ENCODE data around the gene TRIM40. TPM values are rescaled to one million over a fixed set of nuclear protein-coding genes. Genes with fewer than 3 reads are reported as not detected.
"Not testable (repeated sequence)": the region's sequence is repeated elsewhere in the genome, so short reads cannot be mapped to it uniquely, and the experiment has no call there.

The TRIM40 gene
- total and polyA plus RNA-seq, 3 experiments from 2014 or later, result not detected

- no peak for DNase-seq
- H3K27me3 ChIP-seq (ENCODE audit: insufficient read depth, low read length, poor library complexity, severe bottlenecking), result peaks cover 3% of the 10 kb centered on the region
- H3K4me3 Mint-ChIP-seq, result no peak overlapping the region
- H3K27ac ChIP-seq (ENCODE audit: low read depth, low read length), result no peak overlapping the region
- peak overlapping the region in 1 of 8 donors; percentile 83 for H3K27ac Mint-ChIP-seq
- peaks cover 3 to 12% (median 11%) of the 10 kb centered on the region in 3 donors for H3K4me1 Mint-ChIP-seq
- ChIA-PET CTCF (no interaction called here), POLR2A (no interaction called here)
- H3K27me3 Mint-ChIP-seq, result peaks cover 18 to 73% of the 10 kb centered on the region in 2 donors
- H3K9me3 Mint-ChIP-seq, result no peaks in the 10 kb centered on the region
- H3K4me3 ChIP-seq (ENCODE audit: low read length), result no peak overlapping the region
- no peaks in the 10 kb centered on the region for H3K36me3 Mint-ChIP-seq
- H3K4me1 ChIP-seq (ENCODE audit: insufficient read depth, low read length), result peaks cover 4% of the 10 kb centered on the region
- no peaks in the 10 kb centered on the region for H3K9me3 ChIP-seq (ENCODE audit: low read length)
- H3K36me3 ChIP-seq (ENCODE audit: insufficient read depth, low read length), result no peaks in the 10 kb centered on the region
Measured at GRCh38 chr6:30160008-30160784, 24.3 kb downstream of the TRIM40 start.

- H3K4me3 ChIP-seq (ENCODE audit: low read length), result no peak within 1 kb of the TSS
- Mint-ChIP-seq H3K4me3 (peak within 1 kb of the TSS in 1 of 7 donors; percentile 4), H3K27me3 (peaks cover 15 to 70% of the 10 kb centered on the region in 2 donors), H3K4me1 (peaks cover 3 to 12% (median 11%) of the 10 kb centered on the region in 3 donors), H3K9me3 (no peaks in the 10 kb centered on the region), H3K36me3 (no peaks in the 10 kb centered on the region), H3K27ac (peak within 1 kb of the TSS in 1 of 8 donors; percentile 83)
- peaks cover 4% of the 10 kb centered on the region for H3K4me1 ChIP-seq (ENCODE audit: insufficient read depth, low read length)
- no peaks in the 10 kb centered on the region for H3K36me3 ChIP-seq (ENCODE audit: insufficient read depth, low read length)
- POLR2A ChIA-PET, result no interaction called here
- H3K27me3 ChIP-seq (ENCODE audit: insufficient read depth, low read length, poor library complexity, severe bottlenecking), result peaks cover 3% of the 10 kb centered on the region
- H3K9me3 ChIP-seq (ENCODE audit: low read length), result no peaks in the 10 kb centered on the region
- CTCF ChIA-PET, result no interaction called here
- DNase-seq, result no peak
- no peak within 1 kb of the TSS for H3K27ac ChIP-seq (ENCODE audit: low read depth, low read length)
Measured at GRCh38 chr6:30160785-30161531, 25.0 kb downstream of the TRIM40 start, which contains the start of gene TRIM10. Gene TRIM10, minus strand, starts transcription at chr6:30161211. Its CDS starts 353 bp downstream, at chr6:30160858.

- peak overlapping the region in 1 of 7 donors; percentile 54 for H3K4me3 Mint-ChIP-seq
- H3K36me3 ChIP-seq (ENCODE audit: insufficient read depth, low read length), result no peaks in the 10 kb centered on the region
- peaks cover 3 to 18% (median 11%) of the 10 kb centered on the region in 3 donors for H3K4me1 Mint-ChIP-seq
- H3K27me3 ChIP-seq (ENCODE audit: insufficient read depth, low read length, poor library complexity, severe bottlenecking), result no peaks in the 10 kb centered on the region
- no peaks in the 10 kb centered on the region for H3K9me3 ChIP-seq (ENCODE audit: low read length)
- H3K27ac ChIP-seq (ENCODE audit: low read depth, low read length), result no peak overlapping the region
- peaks cover 8 to 64% of the 10 kb centered on the region in 2 donors for H3K27me3 Mint-ChIP-seq
- ChIA-PET CTCF (no interaction called here), POLR2A (no interaction called here)
- peaks cover 4% of the 10 kb centered on the region for H3K4me1 ChIP-seq (ENCODE audit: insufficient read depth, low read length)
- no peak overlapping the region for H3K27ac Mint-ChIP-seq
- DNase-seq, result no peak
- H3K9me3 Mint-ChIP-seq, result no peaks in the 10 kb centered on the region
- no peak overlapping the region for H3K4me3 ChIP-seq (ENCODE audit: low read length)
- H3K36me3 Mint-ChIP-seq, result no peaks in the 10 kb centered on the region
Measured at GRCh38 chr6:30162265-30163089, 26.5 kb downstream of the TRIM40 start.

GRCh38 chr6:30163090-30163917 is 27.4 kb downstream of the TRIM40 start, which contains the start of gene TRIM15:
Gene TRIM15, plus strand, starts transcription at chr6:30163546. Its CDS starts 139 bp downstream, at chr6:30163685.
- no peaks in the 10 kb centered on the region for H3K36me3 ChIP-seq (ENCODE audit: insufficient read depth, low read length)
- CTCF ChIA-PET, result interaction anchor here (0.8 kb wide), 1 partner anchor 32 kb away, joined by 4 read pairs; no protein-coding TSS in a partner anchor
- DNase-seq, result no peak
- H3K4me1 ChIP-seq (ENCODE audit: insufficient read depth, low read length), result peaks cover 4% of the 10 kb centered on the region
- no peak within 1 kb of the TSS for H3K27ac ChIP-seq (ENCODE audit: low read depth, low read length)
- Mint-ChIP-seq H3K27me3 (peaks cover 13 to 67% of the 10 kb centered on the region in 2 donors), H3K4me1 (peaks cover 3 to 18% (median 11%) of the 10 kb centered on the region in 3 donors), H3K36me3 (no peaks in the 10 kb centered on the region), H3K9me3 (no peaks in the 10 kb centered on the region), H3K27ac (no peak within 1 kb of the TSS), H3K4me3 (peak within 1 kb of the TSS in 3 of 7 donors; percentile 23 to 59 (median 30))
- H3K27me3 ChIP-seq (ENCODE audit: insufficient read depth, low read length, poor library complexity, severe bottlenecking), result no peaks in the 10 kb centered on the region
- H3K9me3 ChIP-seq (ENCODE audit: low read length), result no peaks in the 10 kb centered on the region
- POLR2A ChIA-PET, result no interaction called here
- no peak within 1 kb of the TSS for H3K4me3 ChIP-seq (ENCODE audit: low read length)

GRCh38 chr6:30163918-30164654 is 28.1 kb downstream of the TRIM40 start:
- Histone ChIP-seq H3K27ac (ENCODE audit: low read depth, low read length) (no peak overlapping the region), H3K36me3 (ENCODE audit: insufficient read depth, low read length) (no peaks in the 10 kb centered on the region), H3K9me3 (ENCODE audit: low read length) (no peaks in the 10 kb centered on the region), H3K4me1 (ENCODE audit: insufficient read depth, low read length) (peaks cover 4% of the 10 kb centered on the region), H3K4me3 (ENCODE audit: low read length) (no peak overlapping the region), H3K27me3 (ENCODE audit: insufficient read depth, low read length, poor library complexity, severe bottlenecking) (no peaks in the 10 kb centered on the region)
- POLR2A ChIA-PET, result no interaction called here
- Mint-ChIP-seq H3K27me3 (peaks cover 18 to 67% of the 10 kb centered on the region in 2 donors), H3K4me1 (peaks cover 3 to 18% (median 11%) of the 10 kb centered on the region in 3 donors), H3K4me3 (no peak overlapping the region), H3K36me3 (no peaks in the 10 kb centered on the region), H3K27ac (no peak overlapping the region), H3K9me3 (no peaks in the 10 kb centered on the region)
- no peak for DNase-seq
- CTCF ChIA-PET, result interaction anchor here (0.8 to 1.2 kb wide), 2 partner anchors 32 to 511 kb away, joined by 3 to 4 read pairs; no protein-coding TSS in a partner anchor

GRCh38 chr6:30164714-30165113 is 28.8 kb downstream of the TRIM40 start:
- H3K27me3 Mint-ChIP-seq, result peaks cover 17 to 64% of the 10 kb centered on the region in 2 donors

GRCh38 chr6:30165238-30165637 is 29.3 kb downstream of the TRIM40 start:
- H3K4me1 ChIP-seq (ENCODE audit: insufficient read depth, low read length); H3K27me3 ChIP-seq (ENCODE audit: insufficient read depth, low read length, poor library complexity, severe bottlenecking); H3K4me3 ChIP-seq (ENCODE audit: low read length); DNase-seq; H3K4me3 Mint-ChIP-seq; H3K36me3 Mint-ChIP-seq; H3K9me3 ChIP-seq (ENCODE audit: low read length); CTCF ChIA-PET; H3K9me3 Mint-ChIP-seq; POLR2A ChIA-PET; H3K27ac Mint-ChIP-seq; H3K36me3 ChIP-seq (ENCODE audit: insufficient read depth, low read length); H3K27ac ChIP-seq (ENCODE audit: low read depth, low read length): not testable (repeated sequence)
- peaks cover 3 to 18% (median 11%) of the 10 kb centered on the region in 3 donors for H3K4me1 Mint-ChIP-seq
- peaks cover 17 to 63% of the 10 kb centered on the region in 2 donors for H3K27me3 Mint-ChIP-seq

More at GRCh38 chr6:30164714-30165113, 28.8 kb downstream of the TRIM40 start:
- Mint-ChIP-seq H3K4me3 (no peak overlapping the region), H3K36me3 (no peaks in the 10 kb centered on the region), H3K4me1 (peaks cover 3 to 18% (median 11%) of the 10 kb centered on the region in 3 donors), H3K9me3 (no peaks in the 10 kb centered on the region), H3K27ac (no peak overlapping the region)
- no peak overlapping the region for H3K4me3 ChIP-seq (ENCODE audit: low read length)
- H3K27ac ChIP-seq (ENCODE audit: low read depth, low read length), result no peak overlapping the region
- ChIA-PET POLR2A (no interaction called here), CTCF (interaction anchor here (1.2 kb wide), 1 partner anchor 511 kb away, joined by 3 read pairs; no protein-coding TSS in a partner anchor)
- peaks cover 4% of the 10 kb centered on the region for H3K4me1 ChIP-seq (ENCODE audit: insufficient read depth, low read length)
- H3K36me3 ChIP-seq (ENCODE audit: insufficient read depth, low read length), result no peaks in the 10 kb centered on the region
- no peaks in the 10 kb centered on the region for H3K27me3 ChIP-seq (ENCODE audit: insufficient read depth, low read length, poor library complexity, severe bottlenecking)
- DNase-seq, result no peak
- H3K9me3 ChIP-seq (ENCODE audit: low read length), result no peaks in the 10 kb centered on the region

Measured in CD8-positive, alpha-beta memory T cell (primary cell).